GM21529 (cell line): ENCODE measurements around the gene IFNAR1.

Experiments used
- ATAC-seq: cut with Tn5 transposase; IDR thresholded peaks from one replicate; pipeline ENCODE4 v1.9.1; 2021; ENCODE audit not compliant: unreplicated experiment

Gene IFNAR1

GRCh38 chr21:33397717-33398116, 72.9 kb downstream of the IFNAR1 start:
- ATAC-seq = no peak

GRCh38 chr21:33398361-33398760, 73.6 kb downstream of the IFNAR1 start:
- ATAC-seq = no peak

DNA sequence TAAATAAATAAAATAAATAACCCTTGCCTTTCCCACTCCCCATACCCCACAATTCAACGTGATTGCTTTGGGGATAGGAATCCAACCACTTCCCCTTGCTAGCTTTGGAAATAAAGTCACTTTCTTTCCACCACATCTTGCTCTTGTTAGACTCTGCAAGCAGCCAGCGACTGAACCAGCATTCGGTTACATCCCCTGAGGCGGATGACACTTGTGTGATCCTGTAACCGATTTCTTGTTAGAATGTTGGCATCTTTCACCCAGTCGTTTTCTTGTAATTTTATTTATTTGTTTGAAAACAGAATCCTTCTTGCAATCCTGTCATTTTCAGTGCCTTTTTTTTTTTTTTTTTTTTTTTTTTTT, 76.8 kb downstream of the IFNAR1 start:
- ATAC-seq = no peak

DNA sequence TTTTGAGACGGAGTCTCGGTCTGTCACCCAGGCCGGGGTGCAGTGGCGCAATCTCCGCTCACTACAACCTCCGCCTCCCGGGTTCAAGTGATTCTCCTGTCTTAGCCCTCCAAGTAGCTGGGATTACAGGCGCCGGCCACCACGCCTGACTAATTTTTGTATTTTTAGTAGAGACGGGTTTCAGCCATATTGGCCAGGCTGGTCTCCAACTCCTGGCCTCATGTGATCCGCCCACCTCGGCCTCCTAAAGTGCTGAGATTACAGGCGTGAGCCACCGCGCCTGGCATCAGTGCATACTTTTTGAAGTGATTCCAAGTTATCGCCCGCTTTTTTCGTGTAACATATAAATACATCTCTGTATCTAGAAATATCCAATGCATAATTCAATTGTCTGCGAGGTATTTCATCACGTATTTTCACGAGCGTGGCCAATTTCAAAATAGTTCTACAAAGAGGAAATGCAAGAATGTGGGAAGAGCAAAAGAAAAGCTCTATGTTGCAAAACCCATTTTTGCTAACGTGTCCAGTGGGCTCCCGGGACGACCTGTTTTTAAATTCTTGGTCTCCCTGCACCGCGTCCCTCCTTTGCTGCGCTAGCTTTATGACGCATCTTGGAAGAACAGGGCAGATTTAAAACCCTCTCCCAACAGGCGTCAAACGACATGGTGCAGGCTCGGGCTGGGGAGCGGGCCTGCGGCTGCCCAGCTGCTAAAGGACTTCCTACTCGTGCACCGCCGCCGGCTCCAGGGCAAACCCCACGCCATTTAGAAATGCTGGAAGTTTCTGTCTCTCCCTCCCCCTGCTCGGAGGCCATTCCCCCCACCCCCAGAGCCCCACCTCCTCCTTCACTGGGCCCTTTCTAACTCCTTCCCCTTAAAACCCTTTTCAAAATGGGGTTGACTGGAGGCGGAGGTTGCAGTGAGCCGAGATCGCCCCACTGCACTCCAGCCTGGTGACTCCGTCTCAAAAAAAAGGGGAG, 77.5 kb downstream of the IFNAR1 start:
- no peak for ATAC-seq

GRCh38 chr21:33403128-33403785, 78.5 kb downstream of the IFNAR1 start, which contains the start of gene IFNGR2:
IFNGR2 (plus strand) TSS chr21:33403413; CDS start chr21:33403544, 131 bp downstream.
- no peak for ATAC-seq

DNA sequence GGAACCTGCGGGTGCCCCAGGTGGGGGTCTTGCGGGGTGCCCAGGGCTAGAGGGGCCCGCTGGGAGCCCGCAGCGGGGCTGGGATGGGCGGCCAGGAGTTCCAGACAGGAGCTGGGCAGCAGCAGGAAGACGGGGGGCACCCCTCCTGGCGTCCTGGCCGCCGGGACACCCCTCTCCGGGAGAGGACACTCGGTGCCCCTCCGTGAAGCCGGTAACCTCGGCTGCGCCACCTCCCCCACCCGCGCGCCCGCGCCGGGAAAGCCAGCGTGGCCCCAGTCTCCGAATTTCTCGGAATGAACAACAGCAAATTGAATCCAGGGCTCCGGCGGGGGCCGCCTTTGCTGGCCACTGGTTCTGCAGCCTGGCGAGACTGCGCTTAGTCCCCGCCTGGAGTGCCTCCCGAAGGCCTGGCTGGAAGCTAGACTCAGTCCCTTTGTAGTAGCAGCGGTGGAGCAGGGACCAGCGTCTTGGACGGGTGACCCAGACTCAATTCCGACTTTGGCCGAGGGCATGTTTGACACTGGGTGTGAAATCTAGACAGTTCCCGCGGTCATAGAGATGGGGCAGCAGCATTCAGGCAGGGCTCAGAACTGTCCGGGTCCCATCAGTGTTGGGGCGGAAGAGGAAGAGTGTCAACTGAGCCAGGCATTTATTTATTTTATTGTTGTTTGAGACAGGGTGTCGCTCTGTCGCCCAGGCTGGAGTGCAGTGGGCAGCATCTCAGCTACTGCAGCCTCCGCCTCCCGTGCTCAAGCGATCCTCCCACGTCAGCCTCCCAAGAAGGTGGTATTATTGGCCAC, 79.2 kb downstream of the IFNAR1 start:
- ATAC-seq = no peak

- ATAC-seq = no peak
These were observed 81.7 kb downstream of the IFNAR1 start for GRCh38 chr21:33406493-33406892.
